CD4-positive, alpha-beta memory T cell (primary cell): ENCODE measurements around the gene KRTAP4-16. TPM values are rescaled to one million over a fixed set of nuclear protein-coding genes. Genes with fewer than 3 reads are reported as not detected.
"Not testable (repeated sequence)": the region's sequence is repeated elsewhere in the genome, so short reads cannot be mapped to it uniquely, and the experiment has no call there.

ENCODE experiments used
- CTCF ChIA-PET: fragments of 350-600 bp; sonication (Branson Sonifier 250); formaldehyde crosslinking; loops from one replicate; lab custom pipeline; 2021; ENCODE audit warnings: inconsistent platforms; ENCODE audit not compliant: partially characterized antibody; lab: Charles Lee
- POLR2A ChIA-PET: fragments of 350-600 bp; sonication (Branson Sonifier 250); formaldehyde crosslinking; loops from one replicate; lab custom pipeline; 2021; ENCODE audit not compliant: partially characterized antibody; lab: Charles Lee
- DNase-seq, 5 donors: peaks; one replicate each; pipeline versions ENCODE4 v3.0.0 to v3.0.0-alpha.2; 2020 to 2022; ENCODE audit warnings: mixed read lengths in 1 of 5
- H3K27ac ChIP-seq: one replicate; pipeline ENCODE4 v1.7.0; 2013; ENCODE audit warnings: low read depth, low read length
- H3K27me3 ChIP-seq: 2 replicates; pipeline ENCODE4 v1.7.0; 2013; ENCODE audit warnings: mild to moderate bottlenecking, low read length, moderate library complexity; ENCODE audit not compliant: insufficient read depth
- H3K36me3 ChIP-seq: 2 replicates; pipeline ENCODE4 v1.7.0; 2013; ENCODE audit warnings: mild to moderate bottlenecking, low read length, moderate library complexity; ENCODE audit not compliant: insufficient read depth
- H3K4me1 ChIP-seq: 2 replicates; pipeline ENCODE4 v1.7.0; 2013; ENCODE audit warnings: mild to moderate bottlenecking, low read length, moderate library complexity; ENCODE audit not compliant: insufficient read depth
- H3K4me3 ChIP-seq, 2 donors: one replicate each; pipeline ENCODE4 v1.7.0; 2013; ENCODE audit warnings: low read length in 2 of 2, mild to moderate bottlenecking in 1 of 2
- H3K9me3 ChIP-seq, 2 donors: one replicate each; pipeline ENCODE4 v1.7.0; 2013; ENCODE audit warnings: low read length in 2 of 2, control low read depth in 1 of 2; ENCODE audit not compliant: control insufficient read depth in 1 of 2
- H3K27ac Mint-ChIP-seq, 7 donors: one replicate each; pipeline ENCODE4 v1.8.0; 2020 to 2021; ENCODE audit warnings: mixed read lengths in 7 of 7, mild to moderate bottlenecking in 6 of 7, inconsistent platforms in 3 of 7, moderate library complexity in 3 of 7
- H3K27me3 Mint-ChIP-seq, 2 donors: one replicate each; pipeline ENCODE4 v1.8.0; 2020 to 2021; ENCODE audit warnings: mixed read lengths in 2 of 2
- H3K36me3 Mint-ChIP-seq, 2 donors: one replicate each; pipeline ENCODE4 v1.8.0; 2020 to 2021; ENCODE audit warnings: mixed read lengths in 2 of 2, inconsistent platforms in 1 of 2, mild to moderate bottlenecking in 1 of 2
- H3K4me1 Mint-ChIP-seq, 4 donors: one replicate each; pipeline ENCODE4 v1.8.0; 2020 to 2021; ENCODE audit warnings: mixed read lengths in 4 of 4, mild to moderate bottlenecking in 1 of 4
- H3K4me3 Mint-ChIP-seq, 8 donors: one replicate each; pipeline ENCODE4 v1.8.0; 2020 to 2021; ENCODE audit warnings: mixed read lengths in 8 of 8, mild to moderate bottlenecking in 7 of 8, moderate library complexity in 6 of 8, inconsistent platforms in 3 of 8
- H3K9me3 Mint-ChIP-seq, 8 donors: one replicate each; pipeline ENCODE4 v1.8.0; 2020 to 2021; ENCODE audit warnings: mixed read lengths in 8 of 8, mild to moderate bottlenecking in 5 of 8, inconsistent platforms in 3 of 8, moderate library complexity in 1 of 8
- intact Hi-C: fragments of 100-400 bp; cut with micrococcal nuclease; formaldehyde crosslinking; loops from one replicate; pipeline ENCODE4 v1.15.1; 2023
- polyA plus RNA-seq, 2 donors: library from polyadenylated mRNA; unstranded; fragments of 300-500 nt; fragmentation: Illumina TruSeq; gene quantifications; one replicate each; pipeline ENCODE4 v1.2.3, GENCODE V29; 2021
- total RNA-seq, 2 experiments: library from RNA; stranded (reverse); gene quantifications; one replicate each; pipeline ENCODE4 v1.2.3, GENCODE V29; 2021

The KRTAP4-16 gene
- total and polyA plus RNA-seq, 4 experiments from 2014 or later = not detected

- CTCF ChIA-PET = no interaction called here
- Histone ChIP-seq H3K4me1 (no peaks in the 10 kb centered on the region), H3K27ac (no peak overlapping the region), H3K36me3 (no peaks in the 10 kb centered on the region), H3K27me3 (no peaks in the 10 kb centered on the region), H3K9me3 (no peaks in the 10 kb centered on the region), H3K4me3 (no peak overlapping the region)
- Mint-ChIP-seq H3K27ac (no peak overlapping the region), H3K9me3 (peaks cover 0 to 7% (median 0%) of the 10 kb centered on the region in 8 donors), H3K27me3 (peaks cover 24 to 29% of the 10 kb centered on the region in 2 donors), H3K36me3 (peaks cover 0 to 3% of the 10 kb centered on the region in 2 donors), H3K4me3 (no peak overlapping the region), H3K4me1 (peaks cover 0 to 3% (median 0%) of the 10 kb centered on the region in 4 donors)
- POLR2A ChIA-PET = no interaction called here
- intact Hi-C loops = no loop called here
- DNase-seq = no peak
Observed at GRCh38 chr17:41061964-41062363, 40.0 kb downstream of the KRTAP4-16 start.

GRCh38 chr17:41060052-41060604 is 41.9 kb downstream of the KRTAP4-16 start, which contains the start of gene KRTAP2-3:
KRTAP2-3 (minus strand) TSS chr17:41060114; CDS start chr17:41060050, 64 bp downstream.
- H3K27me3 Mint-ChIP-seq = peaks cover 24 to 40% of the 10 kb centered on the region in 2 donors
- no peak within 1 kb of the TSS for H3K4me3 Mint-ChIP-seq

DNA sequence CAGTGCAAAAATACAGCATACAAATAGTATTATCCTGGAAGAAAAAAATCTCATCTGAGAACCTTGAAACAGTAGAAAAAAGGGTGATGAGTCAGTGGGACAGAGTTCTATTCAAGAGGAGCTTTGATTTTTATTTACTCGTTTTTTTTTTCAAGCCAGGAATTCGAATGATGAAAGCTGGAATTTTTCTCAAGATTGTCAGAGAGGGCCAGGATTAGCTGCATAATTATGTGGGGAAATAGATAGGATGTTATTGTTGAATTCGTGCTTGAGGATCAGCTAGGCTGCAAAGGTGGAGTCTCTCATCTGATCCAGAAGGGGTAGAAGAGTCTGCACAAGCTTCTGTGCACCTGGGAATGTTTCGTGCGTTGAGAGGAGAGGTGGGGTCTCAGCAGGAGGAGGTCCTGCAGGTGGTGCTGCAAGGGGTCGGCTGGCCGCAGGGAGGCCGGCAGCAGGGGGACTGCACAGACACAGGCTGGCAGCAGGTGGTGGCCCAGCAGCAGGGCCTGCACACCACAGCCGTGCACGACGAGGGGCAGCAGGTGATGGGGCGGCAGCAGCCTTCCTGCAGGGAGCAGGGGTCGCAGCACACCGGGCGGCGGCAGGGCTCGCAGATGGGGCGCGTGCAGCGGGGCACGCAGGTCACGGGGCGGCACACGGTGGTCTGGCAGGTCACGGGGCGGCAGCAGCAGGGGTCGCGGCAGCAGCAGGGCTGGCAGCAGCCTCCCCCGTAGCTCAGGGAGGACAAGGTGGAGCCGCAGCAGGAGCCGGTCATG is 42.5 kb downstream of the KRTAP4-16 start:
- H3K27me3 ChIP-seq, intact Hi-C loops, H3K27ac Mint-ChIP-seq, H3K36me3 Mint-ChIP-seq, H3K4me1 Mint-ChIP-seq, H3K27ac ChIP-seq, DNase-seq, H3K9me3 Mint-ChIP-seq, H3K4me3 Mint-ChIP-seq, H3K36me3 ChIP-seq, H3K4me1 ChIP-seq, H3K4me3 ChIP-seq, H3K9me3 ChIP-seq: not testable (repeated sequence)
- peaks cover 24 to 40% of the 10 kb centered on the region in 2 donors for H3K27me3 Mint-ChIP-seq
- ChIA-PET CTCF (interaction anchor here (0.8 kb wide), 1 partner anchor 742 kb away, joined by 3 read pairs; no protein-coding TSS in a partner anchor), POLR2A (interaction anchor here (1.2 kb wide), 1 partner anchor 35 kb away, joined by 3 read pairs; no protein-coding TSS in a partner anchor)

More at GRCh38 chr17:41060052-41060604, 41.9 kb downstream of the KRTAP4-16 start, which contains the start of gene KRTAP2-3:
- Mint-ChIP-seq H3K9me3 (peaks cover 0 to 7% (median 0%) of the 10 kb centered on the region in 8 donors), H3K27ac (no peak within 1 kb of the TSS), H3K4me1 (peaks cover 0 to 3% (median 0%) of the 10 kb centered on the region in 4 donors), H3K36me3 (peaks cover 0 to 3% of the 10 kb centered on the region in 2 donors)
- H3K27ac ChIP-seq = no peak within 1 kb of the TSS
- no peaks in the 10 kb centered on the region for H3K9me3 ChIP-seq
- no peaks in the 10 kb centered on the region for H3K27me3 ChIP-seq
- CTCF ChIA-PET = no interaction called here
- no peaks in the 10 kb centered on the region for H3K36me3 ChIP-seq
- intact Hi-C loops = no loop called here
- no peak within 1 kb of the TSS for H3K4me3 ChIP-seq
- no peak for DNase-seq
- H3K4me1 ChIP-seq = no peaks in the 10 kb centered on the region
- POLR2A ChIA-PET = no interaction called here

- no peak overlapping the region for H3K4me3 ChIP-seq
- H3K4me1 ChIP-seq = no peaks in the 10 kb centered on the region
- ChIA-PET CTCF (interaction anchor here (0.8 kb wide), 1 partner anchor 743 kb away, joined by 3 read pairs; no protein-coding TSS in a partner anchor), POLR2A (interaction anchor here (1.2 kb wide), 1 partner anchor 36 kb away, joined by 3 read pairs; no protein-coding TSS in a partner anchor)
- no peaks in the 10 kb centered on the region for H3K27me3 ChIP-seq
- no peak overlapping the region for H3K27ac ChIP-seq
- Mint-ChIP-seq H3K27ac (no peak overlapping the region), H3K4me1 (peaks cover 0 to 3% (median 0%) of the 10 kb centered on the region in 4 donors), H3K27me3 (peaks cover 25 to 44% of the 10 kb centered on the region in 2 donors), H3K36me3 (peaks cover 0 to 3% of the 10 kb centered on the region in 2 donors), H3K9me3 (peaks cover 0 to 7% (median 0%) of the 10 kb centered on the region in 8 donors), H3K4me3 (no peak overlapping the region)
- intact Hi-C loops = no loop called here
- H3K9me3 ChIP-seq = no peaks in the 10 kb centered on the region
- no peaks in the 10 kb centered on the region for H3K36me3 ChIP-seq
- DNase-seq = no peak
Observed at GRCh38 chr17:41058741-41059140, 43.3 kb downstream of the KRTAP4-16 start.

GRCh38 chr17:41057547-41057946 is 44.5 kb downstream of the KRTAP4-16 start:
- H3K27me3 ChIP-seq = no peaks in the 10 kb centered on the region
- H3K4me1 Mint-ChIP-seq = peaks cover 0 to 5% (median 2%) of the 10 kb centered on the region in 4 donors
- POLR2A ChIA-PET = no interaction called here
- CTCF ChIA-PET = no interaction called here
- no peaks in the 10 kb centered on the region for H3K36me3 ChIP-seq
- H3K9me3 ChIP-seq = no peaks in the 10 kb centered on the region
- H3K9me3 Mint-ChIP-seq = peaks cover 0 to 7% (median 1%) of the 10 kb centered on the region in 8 donors
- intact Hi-C loops = no loop called here
- H3K4me3 Mint-ChIP-seq = no peak overlapping the region
- no peak for DNase-seq
- H3K27me3 Mint-ChIP-seq = peaks cover 23 to 46% of the 10 kb centered on the region in 2 donors
- H3K27ac ChIP-seq = no peak overlapping the region
- peaks cover 0 to 3% of the 10 kb centered on the region in 2 donors for H3K36me3 Mint-ChIP-seq
- no peaks in the 10 kb centered on the region for H3K4me1 ChIP-seq
- H3K4me3 ChIP-seq = no peak overlapping the region
- no peak overlapping the region for H3K27ac Mint-ChIP-seq

DNA sequence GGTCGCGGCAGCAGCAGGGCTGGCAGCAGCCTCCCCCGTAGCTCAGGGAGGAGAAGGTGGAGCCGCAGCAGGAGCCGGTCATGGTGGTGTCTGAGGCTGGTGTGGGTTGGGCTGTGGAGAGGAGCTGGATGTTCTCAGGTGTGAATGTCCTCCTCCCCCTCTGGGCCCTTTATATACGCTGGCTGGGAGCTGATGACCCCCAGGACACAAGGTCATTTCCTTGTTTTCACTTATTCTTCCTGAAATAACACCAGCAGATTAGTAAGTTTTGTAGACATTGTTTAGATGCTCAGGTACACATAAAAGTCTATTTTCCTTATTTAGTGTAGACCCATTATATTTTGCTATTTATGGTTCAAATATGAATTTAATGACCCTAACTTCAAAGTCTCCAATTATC is 46.9 kb downstream of the KRTAP4-16 start, which contains the start of gene KRTAP2-2:
KRTAP2-2 (minus strand) TSS at position 101 of the 400 bp plus-strand sequence; CDS start at position 82, 19 bp downstream.
- intact Hi-C loops, H3K4me1 Mint-ChIP-seq: not testable (repeated sequence)
- peaks cover 16 to 36% of the 10 kb centered on the region in 2 donors for H3K27me3 Mint-ChIP-seq

DNA sequence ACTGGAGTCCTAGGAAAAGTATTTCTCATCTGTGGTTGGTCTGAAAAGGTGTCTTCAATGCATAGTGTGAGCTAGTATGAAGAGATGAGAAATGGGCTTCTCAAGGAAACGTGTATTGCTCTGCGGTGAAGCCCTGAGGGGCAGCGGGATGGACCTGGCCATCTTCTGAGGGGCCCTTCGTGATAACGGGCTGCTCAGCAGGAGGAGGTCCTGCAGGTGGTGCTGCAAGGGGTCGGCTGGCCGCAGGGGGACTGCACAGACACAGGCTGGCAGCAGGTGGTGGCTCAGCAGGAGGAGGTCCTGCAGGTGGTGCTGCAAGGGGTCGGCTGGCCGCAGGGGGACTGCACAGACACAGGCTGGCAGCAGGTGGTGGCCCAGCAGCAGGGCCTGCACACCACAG is 47.5 kb downstream of the KRTAP4-16 start:
- H3K9me3 ChIP-seq, H3K36me3 ChIP-seq, POLR2A ChIA-PET, intact Hi-C loops, H3K27me3 ChIP-seq, CTCF ChIA-PET, H3K27ac ChIP-seq, H3K4me3 ChIP-seq, H3K4me1 ChIP-seq, H3K36me3 Mint-ChIP-seq, H3K27ac Mint-ChIP-seq, DNase-seq, H3K9me3 Mint-ChIP-seq, H3K4me1 Mint-ChIP-seq, H3K4me3 Mint-ChIP-seq: not testable (repeated sequence)
- H3K27me3 Mint-ChIP-seq = peaks cover 15 to 37% of the 10 kb centered on the region in 2 donors

More for the DNA sequence above, 46.9 kb downstream of the KRTAP4-16 start, which contains the start of gene KRTAP2-2:
- CTCF ChIA-PET, H3K4me3 Mint-ChIP-seq, H3K36me3 Mint-ChIP-seq, H3K36me3 ChIP-seq, H3K27me3 ChIP-seq, H3K27ac Mint-ChIP-seq, H3K27ac ChIP-seq, H3K9me3 Mint-ChIP-seq, POLR2A ChIA-PET, H3K4me1 ChIP-seq, H3K4me3 ChIP-seq, DNase-seq, H3K9me3 ChIP-seq: not testable (repeated sequence)
